Stimulated activated memory B cell treated with anti-CD40 and anti-IgM and Interleukin-4, amounts not matched to agents 10 μg/mL and 1 μg/mL and 100 μg/mL, for 72 hours (primary cell): Measurements from ENCODE around the gene ENO3.

ENCODE experiments used
- ATAC-seq: fragments of 150-1000 bp; cut with Tn5 transposase; 2 replicates; pipeline ENCODE4 v1.10.0; 2021
- H3K27ac Mint-ChIP-seq: one replicate; pipeline ENCODE4 v1.8.0; 2022; ENCODE audit warnings: mild to moderate bottlenecking, mixed read lengths
- H3K27me3 Mint-ChIP-seq: one replicate; pipeline ENCODE4 v1.8.0; 2022; ENCODE audit warnings: mixed read lengths
- H3K36me3 Mint-ChIP-seq: one replicate; pipeline ENCODE4 v1.8.0; 2022; ENCODE audit warnings: mixed read lengths
- H3K4me1 Mint-ChIP-seq: one replicate; pipeline ENCODE4 v1.8.0; 2022; ENCODE audit warnings: mixed read lengths
- H3K4me3 Mint-ChIP-seq: one replicate; pipeline ENCODE4 v1.8.0; 2022; ENCODE audit warnings: mild to moderate bottlenecking, moderate library complexity, mixed read lengths
- H3K9me3 Mint-ChIP-seq: one replicate; pipeline ENCODE4 v1.8.0; 2022; ENCODE audit warnings: mixed read lengths

The ENO3 gene

DNA sequence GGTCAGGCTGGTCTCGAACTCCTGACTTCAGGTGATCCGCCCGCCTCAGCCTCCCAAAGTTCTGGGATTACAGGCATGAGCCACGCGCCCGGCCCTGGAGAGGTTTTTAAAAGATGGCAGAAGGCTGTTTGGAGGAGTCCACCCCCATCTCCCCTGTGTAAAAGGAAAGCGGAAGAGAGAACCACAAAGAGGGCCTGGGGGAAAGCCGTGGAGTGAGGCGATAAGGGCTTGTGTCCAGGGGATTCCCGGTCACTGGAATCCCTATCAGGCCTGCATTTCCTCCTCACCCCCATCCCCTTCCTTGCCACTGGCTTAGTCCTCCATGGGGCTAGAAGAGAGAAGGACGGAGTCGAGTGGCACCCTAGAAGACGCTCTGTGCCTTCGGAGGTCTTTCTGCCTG lies 19.0 kb upstream of the ENO3 start, which contains the start of gene GP1BA:
Gene GP1BA (plus strand): TSS at position 315 of the 400 bp plus-strand sequence. CDS start 328 bp downstream, outside the sequence.
- H3K27ac Mint-ChIP-seq, result peak within 1 kb of the TSS; percentile 14
- no peak within 1 kb of the TSS for H3K4me3 Mint-ChIP-seq
- peak; percentile 64 for ATAC-seq
- no peaks in the 10 kb centered on the region for H3K9me3 Mint-ChIP-seq
- peaks cover 29% of the 10 kb centered on the region for H3K36me3 Mint-ChIP-seq
- peaks cover 11% of the 10 kb centered on the region for H3K27me3 Mint-ChIP-seq
- H3K4me1 Mint-ChIP-seq, result peaks cover 39% of the 10 kb centered on the region

DNA sequence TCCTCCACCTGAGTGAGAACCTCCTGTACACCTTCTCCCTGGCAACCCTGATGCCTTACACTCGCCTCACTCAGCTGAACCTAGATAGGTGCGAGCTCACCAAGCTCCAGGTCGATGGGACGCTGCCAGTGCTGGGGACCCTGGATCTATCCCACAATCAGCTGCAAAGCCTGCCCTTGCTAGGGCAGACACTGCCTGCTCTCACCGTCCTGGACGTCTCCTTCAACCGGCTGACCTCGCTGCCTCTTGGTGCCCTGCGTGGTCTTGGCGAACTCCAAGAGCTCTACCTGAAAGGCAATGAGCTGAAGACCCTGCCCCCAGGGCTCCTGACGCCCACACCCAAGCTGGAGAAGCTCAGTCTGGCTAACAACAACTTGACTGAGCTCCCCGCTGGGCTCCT lies 18.2 kb upstream of the ENO3 start:
- Mint-ChIP-seq H3K4me1 (peaks cover 39% of the 10 kb centered on the region), H3K4me3 (no peak overlapping the region), H3K27me3 (peaks cover 11% of the 10 kb centered on the region), H3K27ac (no peak overlapping the region), H3K9me3 (no peaks in the 10 kb centered on the region), H3K36me3 (peaks cover 34% of the 10 kb centered on the region)
- ATAC-seq, result no peak

DNA sequence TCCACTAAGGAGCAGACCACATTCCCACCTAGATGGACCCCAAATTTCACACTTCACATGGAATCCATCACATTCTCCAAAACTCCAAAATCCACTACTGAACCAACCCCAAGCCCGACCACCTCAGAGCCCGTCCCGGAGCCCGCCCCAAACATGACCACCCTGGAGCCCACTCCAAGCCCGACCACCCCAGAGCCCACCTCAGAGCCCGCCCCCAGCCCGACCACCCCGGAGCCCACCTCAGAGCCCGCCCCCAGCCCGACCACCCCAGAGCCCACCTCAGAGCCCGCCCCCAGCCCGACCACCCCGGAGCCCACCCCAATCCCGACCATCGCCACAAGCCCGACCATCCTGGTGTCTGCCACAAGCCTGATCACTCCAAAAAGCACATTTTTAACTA lies 17.3 kb upstream of the ENO3 start:
- Mint-ChIP-seq H3K36me3 (peaks cover 39% of the 10 kb centered on the region), H3K27ac (peak overlapping the region; percentile 73), H3K9me3 (no peaks in the 10 kb centered on the region), H3K27me3 (peaks cover 11% of the 10 kb centered on the region), H3K4me3 (no peak overlapping the region), H3K4me1 (peaks cover 45% of the 10 kb centered on the region)
- no peak for ATAC-seq

DNA sequence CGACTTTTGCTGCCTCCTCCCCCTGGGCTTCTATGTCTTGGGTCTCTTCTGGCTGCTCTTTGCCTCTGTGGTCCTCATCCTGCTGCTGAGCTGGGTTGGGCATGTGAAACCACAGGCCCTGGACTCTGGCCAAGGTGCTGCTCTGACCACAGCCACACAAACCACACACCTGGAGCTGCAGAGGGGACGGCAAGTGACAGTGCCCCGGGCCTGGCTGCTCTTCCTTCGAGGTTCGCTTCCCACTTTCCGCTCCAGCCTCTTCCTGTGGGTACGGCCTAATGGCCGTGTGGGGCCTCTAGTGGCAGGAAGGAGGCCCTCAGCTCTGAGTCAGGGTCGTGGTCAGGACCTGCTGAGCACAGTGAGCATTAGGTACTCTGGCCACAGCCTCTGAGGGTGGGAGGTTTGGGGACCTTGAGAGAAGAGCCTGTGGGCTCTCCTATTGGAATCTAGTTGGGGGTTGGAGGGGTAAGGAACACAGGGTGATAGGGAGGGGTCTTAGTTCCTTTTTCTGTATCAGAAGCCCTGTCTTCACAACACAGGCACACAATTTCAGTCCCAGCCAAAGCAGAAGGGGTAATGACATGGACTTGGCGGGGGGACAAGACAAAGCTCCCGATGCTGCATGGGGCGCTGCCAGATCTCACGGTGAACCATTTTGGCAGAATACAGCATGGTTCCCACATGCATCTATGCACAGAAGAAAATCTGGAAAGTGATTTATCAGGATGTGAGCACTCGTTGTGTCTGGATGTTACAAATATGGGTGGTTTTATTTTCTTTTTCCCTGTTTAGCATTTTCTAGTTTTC lies 16.5 kb upstream of the ENO3 start:
- H3K27me3 Mint-ChIP-seq, result peaks cover 11% of the 10 kb centered on the region
- peaks cover 52% of the 10 kb centered on the region for H3K4me1 Mint-ChIP-seq
- ATAC-seq, result no peak
- peak overlapping the region; percentile 19 for H3K4me3 Mint-ChIP-seq
- H3K36me3 Mint-ChIP-seq, result peaks cover 39% of the 10 kb centered on the region
- peak overlapping the region; percentile 73 for H3K27ac Mint-ChIP-seq
- no peaks in the 10 kb centered on the region for H3K9me3 Mint-ChIP-seq

DNA sequence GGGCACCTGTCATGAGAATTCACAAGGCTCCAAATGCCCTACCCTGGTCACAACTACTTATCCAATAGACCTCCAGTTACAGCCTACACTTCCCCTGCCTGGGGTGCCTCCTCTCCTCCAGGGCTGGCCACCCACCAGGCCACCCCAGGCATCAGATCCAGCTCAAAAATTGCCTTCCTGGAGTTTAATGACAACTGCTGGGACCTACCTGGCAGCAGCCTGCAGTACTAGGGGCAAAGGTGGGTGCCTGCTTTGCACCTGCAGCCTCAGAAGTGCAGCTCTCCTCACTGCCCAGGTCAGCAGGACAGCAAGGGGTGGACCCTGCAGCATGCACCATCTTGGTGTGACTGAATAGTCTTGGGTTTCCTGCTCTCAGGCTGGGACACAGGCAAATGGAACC lies 15.3 kb upstream of the ENO3 start:
- peaks cover 11% of the 10 kb centered on the region for H3K27me3 Mint-ChIP-seq
- peaks cover 37% of the 10 kb centered on the region for H3K36me3 Mint-ChIP-seq
- H3K9me3 Mint-ChIP-seq, result no peaks in the 10 kb centered on the region
- peaks cover 51% of the 10 kb centered on the region for H3K4me1 Mint-ChIP-seq
- no peak overlapping the region for H3K27ac Mint-ChIP-seq
- ATAC-seq, result no peak
- no peak overlapping the region for H3K4me3 Mint-ChIP-seq

DNA sequence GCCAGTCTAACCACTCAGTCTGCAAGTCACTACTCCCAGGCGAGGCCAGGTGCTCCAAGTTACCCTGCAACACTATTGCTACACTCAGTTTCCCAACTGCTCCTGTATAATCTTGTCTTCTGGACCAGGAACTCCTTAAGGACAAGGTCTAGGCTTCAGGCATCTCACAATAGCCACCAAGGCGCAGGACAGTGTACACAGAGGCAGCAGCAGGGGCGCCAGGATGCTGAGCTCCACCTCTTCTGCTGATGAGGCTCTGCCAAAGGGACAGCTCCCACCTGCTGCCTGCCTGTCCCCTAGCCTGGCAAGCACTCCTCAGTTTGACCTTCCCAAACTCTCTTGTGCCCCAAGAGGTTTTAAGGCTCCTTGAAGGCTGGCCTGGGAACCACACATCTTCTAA lies 14.5 kb upstream of the ENO3 start:
- no peak for ATAC-seq
- no peak overlapping the region for H3K4me3 Mint-ChIP-seq
- peaks cover 37% of the 10 kb centered on the region for H3K36me3 Mint-ChIP-seq
- H3K27me3 Mint-ChIP-seq, result peaks cover 11% of the 10 kb centered on the region
- peaks cover 50% of the 10 kb centered on the region for H3K4me1 Mint-ChIP-seq
- no peaks in the 10 kb centered on the region for H3K9me3 Mint-ChIP-seq
- no peak overlapping the region for H3K27ac Mint-ChIP-seq

DNA sequence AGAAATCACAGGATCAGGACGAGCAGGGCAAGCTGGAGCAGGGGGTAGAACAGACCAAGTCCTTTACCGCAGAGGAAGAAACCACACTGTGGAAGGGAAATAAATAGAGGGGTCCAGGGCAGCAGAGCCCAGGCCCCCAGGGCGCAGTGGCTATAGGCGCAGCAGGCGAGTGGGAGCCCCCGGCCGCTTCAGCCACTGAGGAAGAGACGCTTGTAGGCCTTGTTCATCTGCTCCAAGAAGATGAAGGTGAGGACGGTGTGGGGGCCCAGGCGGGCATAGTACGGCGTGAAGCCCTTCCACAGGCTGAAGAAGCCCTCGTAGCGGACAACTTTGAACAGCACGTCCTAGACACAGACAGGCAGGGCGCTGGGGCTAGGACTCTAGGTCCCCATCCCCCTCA lies 13.4 kb upstream of the ENO3 start:
- no peaks in the 10 kb centered on the region for H3K9me3 Mint-ChIP-seq
- no peak overlapping the region for H3K4me3 Mint-ChIP-seq
- peaks cover 38% of the 10 kb centered on the region for H3K36me3 Mint-ChIP-seq
- peaks cover 11% of the 10 kb centered on the region for H3K27me3 Mint-ChIP-seq
- no peak for ATAC-seq
- H3K27ac Mint-ChIP-seq, result no peak overlapping the region
- peaks cover 53% of the 10 kb centered on the region for H3K4me1 Mint-ChIP-seq

DNA sequence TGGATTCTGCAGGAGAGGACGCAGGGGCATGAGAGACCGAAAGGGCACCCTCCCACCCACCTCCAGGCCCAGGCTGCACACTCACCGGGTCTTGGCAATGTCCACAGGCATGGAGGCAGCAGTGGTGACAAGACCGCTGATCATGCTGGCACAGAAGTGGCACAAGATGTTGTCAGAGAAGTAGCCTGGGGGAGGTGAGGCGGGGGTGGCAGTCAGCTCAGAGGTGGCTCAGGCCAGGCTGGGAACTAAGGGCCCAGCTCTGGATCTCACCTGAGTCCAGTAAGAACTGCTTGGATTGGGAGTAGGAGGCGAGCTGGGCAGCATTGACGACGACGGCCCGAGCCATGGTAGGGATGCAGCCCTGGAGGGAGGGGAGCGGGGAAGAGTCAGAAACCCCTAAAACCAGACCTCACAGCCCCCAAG lies 12.8 kb upstream of the ENO3 start:
- no peak for ATAC-seq
- H3K9me3 Mint-ChIP-seq, result no peaks in the 10 kb centered on the region

DNA sequence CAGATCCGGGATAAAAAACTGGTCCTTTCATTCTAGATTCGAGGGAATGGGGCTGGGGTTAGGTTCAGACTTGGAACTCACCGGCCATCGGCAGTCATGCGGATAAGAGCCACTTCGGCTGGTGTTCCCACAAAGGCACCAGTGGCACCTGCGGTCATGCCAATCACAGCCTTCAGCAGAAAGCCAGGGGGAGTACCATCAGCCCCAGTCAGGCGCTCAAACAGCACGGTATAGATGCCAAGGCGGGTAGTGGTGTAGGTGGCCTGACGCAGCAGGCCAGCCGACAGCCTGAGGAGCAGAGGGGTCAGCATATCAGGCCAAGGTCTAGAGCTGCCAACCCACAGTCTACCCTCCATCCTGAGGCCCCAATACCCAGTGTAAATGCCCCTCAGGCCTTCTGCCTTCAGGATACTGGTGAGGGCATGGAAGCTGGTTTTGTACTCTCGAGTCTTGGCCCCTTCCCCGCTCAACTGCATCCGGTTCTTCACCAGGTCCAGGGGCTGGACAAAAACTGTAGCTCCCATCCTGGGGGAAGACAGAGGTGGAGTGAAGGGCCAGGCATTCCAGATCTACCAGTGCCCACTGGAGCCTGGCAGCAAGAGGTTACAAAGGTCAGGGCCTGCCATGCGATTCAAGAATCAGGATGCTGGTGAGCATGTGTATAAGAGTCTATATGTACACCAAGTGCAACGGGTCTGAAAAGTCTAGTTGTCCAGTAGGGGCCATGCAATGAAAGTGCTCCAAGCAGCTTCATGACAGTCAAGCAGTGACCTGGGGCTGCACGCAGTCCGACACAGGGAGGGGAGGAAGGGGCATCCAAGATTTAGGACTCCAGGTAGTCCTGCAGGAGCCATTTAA lies 12.0 kb upstream of the ENO3 start:
- H3K27me3 Mint-ChIP-seq, result peaks cover 7% of the 10 kb centered on the region
- peak overlapping the region; percentile 91 for H3K4me3 Mint-ChIP-seq

More for the DNA sequence above, 12.8 kb upstream of the ENO3 start:
- peaks cover 43% of the 10 kb centered on the region for H3K36me3 Mint-ChIP-seq
- H3K27me3 Mint-ChIP-seq, result peaks cover 11% of the 10 kb centered on the region
- H3K27ac Mint-ChIP-seq, result peak overlapping the region; percentile 92
- peak overlapping the region; percentile 91 for H3K4me3 Mint-ChIP-seq
- H3K4me1 Mint-ChIP-seq, result peaks cover 53% of the 10 kb centered on the region

DNA sequence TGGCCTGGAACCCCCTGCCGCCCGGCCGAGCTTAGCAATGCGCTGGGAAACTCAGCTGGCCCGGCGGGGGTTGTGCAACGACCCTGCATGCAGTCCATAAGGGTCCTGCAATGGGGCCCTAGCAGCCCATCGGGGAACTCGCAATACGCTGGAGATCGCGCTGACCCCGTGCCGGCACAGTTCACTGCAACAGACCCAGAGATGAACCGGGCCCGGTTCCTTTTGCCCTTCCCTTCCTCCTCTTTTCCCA lies 11.4 kb upstream of the ENO3 start:
- no peaks in the 10 kb centered on the region for H3K9me3 Mint-ChIP-seq
- peak overlapping the region; percentile 91 for H3K4me3 Mint-ChIP-seq
- H3K27me3 Mint-ChIP-seq, result peaks cover under 1% of the 10 kb centered on the region
- H3K27ac Mint-ChIP-seq, result peak overlapping the region; percentile 92
- peaks cover 53% of the 10 kb centered on the region for H3K4me1 Mint-ChIP-seq
- H3K36me3 Mint-ChIP-seq, result peaks cover 54% of the 10 kb centered on the region
- peak; percentile 3 for ATAC-seq

More for the DNA sequence above, 12.0 kb upstream of the ENO3 start:
- Mint-ChIP-seq H3K36me3 (peaks cover 49% of the 10 kb centered on the region), H3K9me3 (no peaks in the 10 kb centered on the region), H3K27ac (peak overlapping the region; percentile 92), H3K4me1 (peaks cover 53% of the 10 kb centered on the region)
- no peak for ATAC-seq

DNA sequence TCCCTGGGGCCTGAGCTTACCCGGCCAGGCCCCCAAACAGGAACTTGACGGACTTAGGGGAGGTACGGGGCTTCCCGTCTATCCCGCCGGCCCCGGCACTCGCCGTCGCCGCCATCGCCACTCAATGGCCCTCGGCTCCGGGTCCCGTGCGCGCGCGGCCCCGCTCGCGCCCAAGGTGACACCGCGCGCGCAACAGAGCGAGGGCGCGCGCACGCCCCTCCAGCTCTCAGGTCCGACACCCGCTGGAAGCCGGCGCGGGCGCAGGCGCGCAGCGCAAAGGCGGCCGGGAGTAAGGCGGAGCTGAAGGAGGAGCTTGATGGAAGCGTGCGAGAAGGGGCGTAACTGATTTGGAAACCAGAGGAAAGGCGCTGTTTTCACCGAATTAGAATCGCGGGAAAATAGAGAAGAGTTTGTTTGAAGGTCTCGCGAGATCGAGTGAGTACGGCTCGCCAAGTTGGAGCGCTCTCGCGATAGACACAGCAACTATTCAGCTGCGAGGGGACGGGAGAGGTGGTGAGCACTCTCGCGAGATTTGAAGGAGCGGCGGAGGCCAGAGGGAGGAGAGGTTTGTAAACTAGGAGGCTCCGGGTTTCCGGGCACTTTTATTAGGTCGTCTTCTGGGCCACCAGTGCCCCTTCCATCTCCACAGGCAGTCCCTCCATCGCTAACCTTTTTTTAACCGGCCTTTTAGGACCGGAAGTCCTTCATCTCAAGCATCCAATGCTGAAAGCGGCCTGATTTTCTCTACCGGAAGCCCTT lies 10.9 kb upstream of the ENO3 start, which contains the start of the genes RNF167 and SLC25A11:
Gene RNF167 (plus strand): TSS at position 473 of the 759 bp plus-strand sequence. CDS start 642 bp downstream, outside the sequence.
Gene SLC25A11 (minus strand): TSS at position 251 of the 759 bp plus-strand sequence. CDS start 136 bp downstream, at position 115.
- H3K27me3 Mint-ChIP-seq, result no peaks in the 10 kb centered on the region
- no peaks in the 10 kb centered on the region for H3K9me3 Mint-ChIP-seq
- H3K4me1 Mint-ChIP-seq, result peaks cover 55% of the 10 kb centered on the region
- peak within 1 kb of the TSS; percentile 92 for H3K27ac Mint-ChIP-seq
- peak; percentile 93 for ATAC-seq
- H3K4me3 Mint-ChIP-seq, result peak within 1 kb of the TSS; percentile 91
- peaks cover 59% of the 10 kb centered on the region for H3K36me3 Mint-ChIP-seq

DNA sequence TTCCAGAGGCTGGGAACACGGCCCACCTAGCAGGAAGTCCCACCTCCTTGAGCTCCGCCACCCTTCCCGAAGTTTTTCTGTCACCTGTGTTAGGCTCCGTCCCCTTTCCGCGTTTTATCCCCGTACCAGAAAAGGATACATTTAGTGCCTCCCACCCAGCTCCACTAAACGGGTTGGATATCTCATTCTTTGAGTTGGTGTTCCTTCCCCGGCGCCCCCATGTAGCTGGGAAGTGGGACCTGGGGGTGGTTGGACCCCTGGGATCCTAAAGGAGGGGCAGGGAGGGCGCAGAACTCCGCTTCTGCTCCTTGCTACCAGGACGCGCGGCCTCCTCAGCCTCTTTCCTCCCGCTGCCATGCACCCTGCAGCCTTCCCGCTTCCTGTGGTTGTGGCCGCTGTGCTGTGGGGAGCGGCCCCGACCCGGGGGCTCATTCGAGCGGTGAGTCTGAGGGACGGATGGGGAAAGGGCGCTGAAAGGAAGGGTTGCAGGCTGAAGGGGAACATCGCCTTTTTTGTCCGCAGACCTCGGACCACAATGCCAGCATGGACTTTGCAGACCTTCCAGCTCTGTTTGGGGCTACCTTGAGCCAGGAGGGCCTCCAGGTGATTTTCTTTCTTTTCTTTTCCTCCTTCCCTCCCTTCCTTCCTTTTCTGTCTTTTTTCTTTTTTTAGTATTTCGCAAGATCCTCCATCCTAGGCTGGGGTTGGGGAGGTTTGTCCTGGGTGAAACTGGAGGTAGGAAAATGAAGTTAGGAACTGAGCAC lies 10.2 kb upstream of the ENO3 start:
- ATAC-seq, result no peak
- H3K27me3 Mint-ChIP-seq, result no peaks in the 10 kb centered on the region
- H3K4me3 Mint-ChIP-seq, result peak overlapping the region; percentile 91
- H3K36me3 Mint-ChIP-seq, result peaks cover 65% of the 10 kb centered on the region
- no peaks in the 10 kb centered on the region for H3K9me3 Mint-ChIP-seq
- peak overlapping the region; percentile 92 for H3K27ac Mint-ChIP-seq
- H3K4me1 Mint-ChIP-seq, result peaks cover 63% of the 10 kb centered on the region

DNA sequence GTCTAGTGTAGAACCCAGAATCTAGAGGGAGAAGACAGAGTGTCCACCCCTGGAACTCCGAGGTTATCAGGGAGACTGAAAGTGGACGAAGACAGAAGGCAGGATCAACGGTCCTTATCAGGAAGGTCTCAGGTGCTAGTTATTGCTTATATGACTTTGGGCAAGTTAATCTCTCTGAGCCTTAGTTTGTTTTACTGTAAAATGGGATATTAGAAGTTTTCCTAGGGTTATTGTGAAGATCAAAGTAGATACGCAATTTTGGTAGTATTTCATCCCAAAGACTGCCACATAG lies 9.7 kb upstream of the ENO3 start:
- H3K4me3 Mint-ChIP-seq, result peak overlapping the region; percentile 91
- peaks cover 64% of the 10 kb centered on the region for H3K36me3 Mint-ChIP-seq
- no peaks in the 10 kb centered on the region for H3K9me3 Mint-ChIP-seq
- H3K4me1 Mint-ChIP-seq, result peaks cover 67% of the 10 kb centered on the region
- H3K27ac Mint-ChIP-seq, result peak overlapping the region; percentile 92
- no peaks in the 10 kb centered on the region for H3K27me3 Mint-ChIP-seq
- ATAC-seq, result no peak

DNA sequence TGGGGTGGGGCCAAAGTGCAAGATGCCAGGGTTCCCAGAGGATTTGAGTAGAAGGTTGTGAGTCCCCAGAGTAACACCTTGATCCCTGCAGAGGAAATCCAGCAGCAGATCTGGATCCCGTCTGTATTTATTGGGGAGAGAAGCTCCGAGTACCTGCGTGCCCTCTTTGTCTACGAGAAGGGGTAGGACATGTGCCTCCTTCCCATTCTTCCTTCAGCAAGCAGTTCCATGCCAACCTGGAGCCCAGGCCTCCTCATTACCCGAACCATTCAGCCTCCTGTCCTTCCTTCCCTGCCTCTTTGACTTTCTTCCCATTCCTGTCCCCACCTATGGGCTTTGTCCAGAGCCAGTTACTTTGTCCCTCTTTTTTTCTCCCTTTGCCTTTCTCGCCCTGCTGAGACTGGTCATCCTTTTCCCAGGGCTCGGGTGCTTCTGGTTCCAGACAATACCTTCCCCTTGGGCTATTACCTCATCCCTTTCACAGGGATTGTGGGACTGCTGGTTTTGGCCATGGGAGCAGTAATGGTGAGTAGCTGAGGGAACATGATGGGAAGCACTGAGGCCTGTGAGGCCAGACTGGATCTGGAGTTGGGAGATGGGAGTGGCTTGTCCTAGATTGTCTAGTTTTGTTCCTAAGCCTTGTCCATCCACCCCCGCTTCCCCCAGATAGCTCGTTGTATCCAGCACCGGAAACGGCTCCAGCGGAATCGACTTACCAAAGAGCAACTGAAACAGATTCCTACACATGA lies 8.0 kb upstream of the ENO3 start:
- Mint-ChIP-seq H3K4me3 (peak overlapping the region; percentile 18), H3K27me3 (no peaks in the 10 kb centered on the region), H3K36me3 (peaks cover 71% of the 10 kb centered on the region), H3K4me1 (peaks cover 75% of the 10 kb centered on the region), H3K9me3 (no peaks in the 10 kb centered on the region), H3K27ac (peak overlapping the region; percentile 92)
- ATAC-seq, result no peak
